T-helper 17 cell (primary cell): Measurements from ENCODE around the gene PACS1. TPM values are rescaled to one million over a fixed set of nuclear protein-coding genes. Genes with fewer than 3 reads are reported as not detected.
A peak's percentile ranks its signal among the peaks of the same experiment; 100 is the strongest.

Experiments
- ATAC-seq: fragments of 150-1000 bp; cut with Tn5 transposase; 2 replicates; pipeline ENCODE4 v1.10.0; 2021; ENCODE audit warnings: mild to moderate bottlenecking, moderate library complexity
- DNase-seq, 3 donors: peaks; one replicate each; pipeline versions ENCODE4 v3.0.0 to v3.0.0-alpha.2; 2020 to 2021
- H3K9me3 ChIP-seq: one replicate; pipeline ENCODE4 v1.7.0; 2013; ENCODE audit warnings: low read length, mild to moderate bottlenecking; ENCODE audit not compliant: control insufficient read depth, poor library complexity, severe bottlenecking
- H3K27ac Mint-ChIP-seq: one replicate; pipeline ENCODE4 v1.8.0; 2022; ENCODE audit warnings: mild to moderate bottlenecking, moderate library complexity, mixed read lengths
- H3K27me3 Mint-ChIP-seq: one replicate; pipeline ENCODE4 v1.8.0; 2022; ENCODE audit warnings: mixed read lengths
- H3K36me3 Mint-ChIP-seq: one replicate; pipeline ENCODE4 v1.8.0; 2022; ENCODE audit warnings: low read depth, mixed read lengths
- H3K4me1 Mint-ChIP-seq: one replicate; pipeline ENCODE4 v1.8.0; 2022; ENCODE audit warnings: mild to moderate bottlenecking, mixed read lengths
- H3K4me3 Mint-ChIP-seq: one replicate; pipeline ENCODE4 v1.8.0; 2022; ENCODE audit warnings: mild to moderate bottlenecking, moderate library complexity, mixed read lengths
- total RNA-seq, 4 donors: library from RNA in 2 of 4; stranded (reverse) in 2 of 4; gene quantifications; one replicate each; pipeline ENCODE4 v1.2.3 and lab custom pipeline; 2022 to 2026

Gene PACS1
- total RNA-seq, 2 donors from 2014 or later, result 215 to 227 TPM

DNA sequence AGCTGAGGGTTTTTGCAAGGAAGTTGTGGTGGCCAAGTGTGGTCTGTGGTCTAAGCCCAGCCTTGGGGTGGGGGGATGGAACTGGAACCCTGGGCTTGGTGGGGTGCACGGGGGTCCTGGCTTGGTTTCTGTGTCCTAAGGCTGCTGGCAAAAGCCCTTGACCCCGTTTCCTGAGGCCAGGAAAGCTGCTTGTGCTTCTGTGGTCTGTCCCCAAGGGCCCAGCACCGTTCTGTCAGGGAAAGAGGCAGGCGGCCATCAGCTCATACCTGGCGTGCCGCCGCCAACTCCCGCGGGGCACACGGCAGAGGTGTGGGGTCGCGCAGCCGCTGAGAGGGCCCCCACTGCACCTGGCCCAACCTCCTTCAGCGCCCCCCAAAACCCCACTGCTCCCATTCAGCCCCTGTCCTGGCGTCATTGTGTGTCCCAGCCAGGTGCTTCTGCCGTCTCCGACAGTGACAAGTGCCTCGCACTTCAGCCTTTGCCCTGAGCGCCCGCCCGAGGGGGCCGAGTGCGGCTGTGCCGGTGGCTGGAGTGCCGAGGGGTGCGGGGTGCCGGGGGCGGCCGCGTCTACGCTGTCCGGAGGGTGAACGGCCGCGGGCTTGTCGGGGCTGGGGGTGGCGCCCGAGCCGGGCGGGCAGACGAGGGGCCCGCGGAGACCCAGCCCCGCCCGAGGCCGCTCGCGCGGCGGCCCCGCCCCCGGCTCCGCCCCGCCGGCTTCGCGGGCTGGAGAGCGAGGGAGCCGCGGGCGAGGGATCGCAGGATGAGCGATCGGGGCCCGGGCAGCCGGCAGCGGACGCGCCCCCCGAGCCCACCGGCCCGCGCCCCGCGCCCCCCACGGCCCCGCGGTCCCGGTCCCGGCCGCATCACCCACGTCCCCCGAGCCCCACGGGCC lies 207.6 kb downstream of the PACS1 start, which contains the start of gene CNIH2:
Gene CNIH2 (plus strand): TSS at position 705 of the 892 bp plus-strand sequence. CDS start 282 bp downstream, outside the sequence.
- ATAC-seq (peak; percentile 40), DNase-seq (peak; percentile 52 to 64 (median 58))
- Mint-ChIP-seq H3K36me3 (peaks cover 7% of the 10 kb centered on the region), H3K27ac (peak within 1 kb of the TSS; percentile 94), H3K4me3 (peak within 1 kb of the TSS; percentile 89), H3K4me1 (peaks cover 32% of the 10 kb centered on the region), H3K27me3 (no peaks in the 10 kb centered on the region)
- H3K9me3 ChIP-seq, result no peaks in the 10 kb centered on the region

- DNase-seq (no peak), ATAC-seq (no peak)
- H3K27me3 Mint-ChIP-seq, result no peaks in the 10 kb centered on the region
- H3K4me3 Mint-ChIP-seq, result peak overlapping the region; percentile 89
- H3K27ac Mint-ChIP-seq, result peak overlapping the region; percentile 94
- H3K9me3 ChIP-seq, result no peaks in the 10 kb centered on the region
- H3K4me1 Mint-ChIP-seq, result peaks cover 32% of the 10 kb centered on the region
- H3K36me3 Mint-ChIP-seq, result peaks cover 4% of the 10 kb centered on the region
Observed at GRCh38 chr11:66278363-66279091, 208.5 kb downstream of the PACS1 start.

GRCh38 chr11:66279092-66279734 lies 209.1 kb downstream of the PACS1 start:
- H3K27me3 Mint-ChIP-seq, result no peaks in the 10 kb centered on the region
- H3K4me3 Mint-ChIP-seq, result peak overlapping the region; percentile 89
- peak overlapping the region; percentile 94 for H3K27ac Mint-ChIP-seq
- DNase-seq (no peak), ATAC-seq (no peak)
- no peaks in the 10 kb centered on the region for H3K9me3 ChIP-seq
- peaks cover under 1% of the 10 kb centered on the region for H3K36me3 Mint-ChIP-seq
- H3K4me1 Mint-ChIP-seq, result peaks cover 29% of the 10 kb centered on the region

- Mint-ChIP-seq H3K27me3 (no peaks in the 10 kb centered on the region), H3K4me1 (peaks cover 23% of the 10 kb centered on the region), H3K27ac (peak overlapping the region; percentile 94), H3K36me3 (no peaks in the 10 kb centered on the region), H3K4me3 (no peak overlapping the region)
- H3K9me3 ChIP-seq, result no peaks in the 10 kb centered on the region
- ATAC-seq (no peak), DNase-seq (no peak)
Observed at GRCh38 chr11:66280428-66280827, 210.4 kb downstream of the PACS1 start.

- DNase-seq (no peak), ATAC-seq (no peak)
- H3K4me1 Mint-ChIP-seq, result peaks cover 26% of the 10 kb centered on the region
- H3K4me3 Mint-ChIP-seq, result peak overlapping the region; percentile 60
- H3K27me3 Mint-ChIP-seq, result no peaks in the 10 kb centered on the region
- H3K36me3 Mint-ChIP-seq, result no peaks in the 10 kb centered on the region
- H3K9me3 ChIP-seq, result no peaks in the 10 kb centered on the region
- peak overlapping the region; percentile 94 for H3K27ac Mint-ChIP-seq
Observed at GRCh38 chr11:66281001-66281400, 210.9 kb downstream of the PACS1 start.

DNA sequence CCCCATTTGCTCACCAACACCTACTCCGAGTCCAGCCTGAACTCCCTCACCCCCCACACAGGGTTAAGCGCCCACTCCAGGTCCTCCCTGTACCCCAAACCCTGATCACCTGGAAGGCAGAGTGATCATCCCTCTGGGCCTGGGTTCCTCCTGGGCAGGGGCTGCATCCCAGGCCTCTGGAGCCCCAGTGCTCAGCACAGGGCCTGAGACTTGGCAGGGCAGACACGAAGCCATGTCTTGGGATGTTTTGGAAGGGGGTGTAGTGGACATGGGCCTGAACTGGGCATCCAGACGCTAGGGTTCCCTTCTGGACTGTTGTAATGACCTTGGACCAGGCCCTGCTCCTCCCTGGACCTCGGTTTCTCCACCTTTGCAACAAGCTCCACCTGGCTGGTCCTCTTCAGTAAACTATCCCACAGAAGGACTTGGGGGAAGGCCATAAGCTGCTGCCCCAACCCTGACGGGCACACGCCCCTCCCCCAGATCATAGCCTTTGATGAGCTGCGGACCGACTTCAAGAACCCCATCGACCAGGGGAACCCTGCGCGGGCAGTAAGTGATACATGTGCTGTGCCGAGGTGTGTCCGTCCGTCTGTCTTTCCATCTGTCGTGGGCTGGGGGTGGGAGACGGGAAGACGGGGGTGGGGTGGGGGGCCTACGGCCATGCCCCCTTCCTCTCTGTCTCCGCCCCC lies 211.8 kb downstream of the PACS1 start:
- Mint-ChIP-seq H3K27ac (peak overlapping the region; percentile 94), H3K27me3 (no peaks in the 10 kb centered on the region), H3K4me3 (peak overlapping the region; percentile 82), H3K36me3 (no peaks in the 10 kb centered on the region), H3K4me1 (peaks cover 26% of the 10 kb centered on the region)
- no peak for ATAC-seq
- H3K9me3 ChIP-seq, result no peaks in the 10 kb centered on the region
- no peak for DNase-seq

- DNase-seq (peak; percentile 99 to 100 (median 100)), ATAC-seq (peak; percentile 83)
- H3K36me3 Mint-ChIP-seq, result no peaks in the 10 kb centered on the region
- H3K9me3 ChIP-seq, result no peaks in the 10 kb centered on the region
- peak overlapping the region; percentile 82 for H3K4me3 Mint-ChIP-seq
- peaks cover 26% of the 10 kb centered on the region for H3K4me1 Mint-ChIP-seq
- no peaks in the 10 kb centered on the region for H3K27me3 Mint-ChIP-seq
- peak overlapping the region; percentile 94 for H3K27ac Mint-ChIP-seq
Observed at GRCh38 chr11:66282468-66283455, 212.7 kb downstream of the PACS1 start.

GRCh38 chr11:66283461-66284105 lies 213.5 kb downstream of the PACS1 start:
- H3K36me3 Mint-ChIP-seq, result no peaks in the 10 kb centered on the region
- H3K27me3 Mint-ChIP-seq, result no peaks in the 10 kb centered on the region
- H3K4me3 Mint-ChIP-seq, result no peak overlapping the region
- ATAC-seq (no peak), DNase-seq (no peak)
- peaks cover 25% of the 10 kb centered on the region for H3K4me1 Mint-ChIP-seq
- H3K27ac Mint-ChIP-seq, result peak overlapping the region; percentile 94
- no peaks in the 10 kb centered on the region for H3K9me3 ChIP-seq

DNA sequence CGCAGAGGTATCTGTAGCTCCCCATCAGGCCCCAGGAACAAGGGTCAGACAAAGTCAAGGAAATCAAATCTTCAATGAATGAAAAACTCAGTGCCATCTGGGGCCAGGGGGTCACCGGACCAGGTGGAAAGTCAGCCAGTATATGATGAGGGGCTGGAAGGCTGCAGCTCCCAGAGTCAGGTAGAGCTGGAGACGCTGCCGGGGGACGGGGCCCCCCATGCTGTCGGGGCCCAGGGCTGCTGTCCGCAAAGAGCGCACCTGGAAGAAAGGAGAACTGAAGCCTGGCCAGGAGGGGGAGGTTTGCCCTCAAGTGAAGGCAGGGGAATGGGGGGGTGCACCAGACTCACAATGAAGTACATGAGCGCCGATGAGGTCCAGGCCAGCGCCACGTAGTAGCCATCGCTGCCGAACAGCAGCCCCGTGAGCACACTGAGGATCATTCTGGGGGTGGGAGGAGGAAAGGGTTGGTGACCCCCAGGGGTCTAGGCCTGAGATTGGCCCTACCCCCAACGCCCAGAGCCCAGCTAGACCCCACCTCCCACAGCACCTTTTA lies 214.5 kb downstream of the PACS1 start:
- H3K9me3 ChIP-seq, result no peaks in the 10 kb centered on the region
- DNase-seq (no peak), ATAC-seq (no peak)
- Mint-ChIP-seq H3K4me1 (peaks cover 23% of the 10 kb centered on the region), H3K36me3 (no peaks in the 10 kb centered on the region), H3K27me3 (no peaks in the 10 kb centered on the region), H3K4me3 (no peak overlapping the region), H3K27ac (peak overlapping the region; percentile 63)

- H3K4me3 Mint-ChIP-seq, result no peak overlapping the region
- DNase-seq (no peak), ATAC-seq (no peak)
- H3K27ac Mint-ChIP-seq, result peak overlapping the region; percentile 63
- no peaks in the 10 kb centered on the region for H3K36me3 Mint-ChIP-seq
- no peaks in the 10 kb centered on the region for H3K27me3 Mint-ChIP-seq
- H3K4me1 Mint-ChIP-seq, result peaks cover 28% of the 10 kb centered on the region
- no peaks in the 10 kb centered on the region for H3K9me3 ChIP-seq
Observed at GRCh38 chr11:66285250-66285947, 215.3 kb downstream of the PACS1 start.

- peaks cover 32% of the 10 kb centered on the region for H3K4me1 Mint-ChIP-seq
- peak overlapping the region; percentile 90 for H3K4me3 Mint-ChIP-seq
- no peaks in the 10 kb centered on the region for H3K27me3 Mint-ChIP-seq
- DNase-seq (no peak), ATAC-seq (no peak)
- peak overlapping the region; percentile 63 for H3K27ac Mint-ChIP-seq
- no peaks in the 10 kb centered on the region for H3K36me3 Mint-ChIP-seq
- no peaks in the 10 kb centered on the region for H3K9me3 ChIP-seq
Observed at GRCh38 chr11:66286699-66287098, 216.6 kb downstream of the PACS1 start.
